Astrocyte of the hippocampus (primary cell): ENCODE results near the gene GJD4.

ENCODE experiments used
- DNase-seq: peaks from one replicate; pipeline ENCODE4 v3.0.0; 2011; ENCODE audit warnings: low read depth, low spot score

The GJD4 gene

GRCh38 chr10:35605191-35605590, at the start of gene GJD4:
TSS of gene GJD4 (plus strand) at chr10:35605341. CDS start at chr10:35605568, 227 bp downstream.
- no peak for DNase-seq

- peak; percentile 91 for DNase-seq
Measured at GRCh38 chr10:35555962-35556930, 48.9 kb upstream of the GJD4 start.

- no peak for DNase-seq
Measured at GRCh38 chr10:35558276-35558675, 46.9 kb upstream of the GJD4 start.

- DNase-seq: no peak
Measured at GRCh38 chr10:35559416-35559815, 45.7 kb upstream of the GJD4 start.

- DNase-seq: no peak
Measured at GRCh38 chr10:35561715-35562114, 43.4 kb upstream of the GJD4 start.

- DNase-seq: no peak
Measured at GRCh38 chr10:35562427-35562826, 42.7 kb upstream of the GJD4 start.

GRCh38 chr10:35563261-35563891, 41.8 kb upstream of the GJD4 start:
- DNase-seq: peak; percentile 82

- no peak for DNase-seq
Measured at GRCh38 chr10:35564341-35564968, 40.7 kb upstream of the GJD4 start.

- peak; percentile 47 for DNase-seq
Measured at GRCh38 chr10:35565602-35566081, 39.5 kb upstream of the GJD4 start.

- DNase-seq: no peak
Measured at GRCh38 chr10:35567951-35568350, 37.2 kb upstream of the GJD4 start.

GRCh38 chr10:35568483-35569015, 36.6 kb upstream of the GJD4 start:
- no peak for DNase-seq

- DNase-seq: no peak
Measured at GRCh38 chr10:35569111-35569707, 35.9 kb upstream of the GJD4 start.

GRCh38 chr10:35569836-35570235, 35.3 kb upstream of the GJD4 start:
- no peak for DNase-seq

- DNase-seq: no peak
Measured at GRCh38 chr10:35570397-35570796, 34.7 kb upstream of the GJD4 start.

GRCh38 chr10:35572583-35572982, 32.6 kb upstream of the GJD4 start:
- no peak for DNase-seq

GRCh38 chr10:35573796-35574195, 31.3 kb upstream of the GJD4 start:
- no peak for DNase-seq

- DNase-seq: peak; percentile 90
Measured at GRCh38 chr10:35574924-35575352, 30.2 kb upstream of the GJD4 start.

- no peak for DNase-seq
Measured at GRCh38 chr10:35575640-35576039, 29.5 kb upstream of the GJD4 start.

- no peak for DNase-seq
Measured at GRCh38 chr10:35576730-35577129, 28.4 kb upstream of the GJD4 start.

- no peak for DNase-seq
Measured at GRCh38 chr10:35577926-35578617, 27.1 kb upstream of the GJD4 start.

GRCh38 chr10:35578618-35578956, 26.6 kb upstream of the GJD4 start:
- no peak for DNase-seq
